GM18520 (cell line): Measurements from ENCODE around the gene SMG7.

Source experiments
- ATAC-seq: cut with Tn5 transposase; IDR thresholded peaks from one replicate; pipeline ENCODE4 v1.9.1; 2021; ENCODE audit not compliant: unreplicated experiment

SMG7 gene

DNA sequence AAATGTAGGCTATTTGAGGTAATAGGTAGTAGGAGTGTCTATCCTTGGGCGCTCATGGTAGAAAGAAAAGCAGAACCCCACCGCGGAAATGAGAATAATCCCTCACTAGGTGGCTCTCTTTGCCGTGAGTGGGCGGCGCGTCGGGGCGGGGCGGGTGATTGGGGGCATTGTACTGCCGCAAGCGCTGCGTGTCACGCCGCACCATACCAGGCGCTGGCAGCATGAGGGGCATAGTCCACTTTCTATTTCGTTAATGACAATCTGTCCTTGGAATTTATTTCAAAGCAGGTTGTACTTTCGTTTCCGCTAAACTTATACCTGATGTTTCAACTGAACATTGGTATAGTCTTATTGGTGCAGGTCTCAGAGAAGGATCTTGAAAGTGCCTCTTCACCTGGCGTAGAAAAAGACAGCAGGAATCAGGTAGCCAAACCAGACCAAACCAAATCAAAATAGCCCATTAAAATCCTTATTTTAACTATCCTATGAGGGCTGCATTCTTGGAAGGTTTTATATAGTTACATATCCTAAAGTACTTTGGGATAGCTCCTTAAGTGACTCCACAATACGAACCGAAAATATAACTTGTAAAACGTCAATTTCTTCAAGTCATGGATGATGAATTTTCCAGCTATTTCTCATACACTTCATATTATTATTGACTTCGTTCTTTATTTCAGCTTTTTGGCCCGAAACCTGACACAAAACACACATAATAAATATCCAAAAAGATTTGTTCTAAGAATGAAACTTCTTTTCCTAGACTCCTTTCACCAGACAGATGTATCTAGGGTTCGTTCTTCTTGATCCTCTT is 1.9 kb upstream of the SMG7 start:
- peak; percentile 26 for ATAC-seq

DNA sequence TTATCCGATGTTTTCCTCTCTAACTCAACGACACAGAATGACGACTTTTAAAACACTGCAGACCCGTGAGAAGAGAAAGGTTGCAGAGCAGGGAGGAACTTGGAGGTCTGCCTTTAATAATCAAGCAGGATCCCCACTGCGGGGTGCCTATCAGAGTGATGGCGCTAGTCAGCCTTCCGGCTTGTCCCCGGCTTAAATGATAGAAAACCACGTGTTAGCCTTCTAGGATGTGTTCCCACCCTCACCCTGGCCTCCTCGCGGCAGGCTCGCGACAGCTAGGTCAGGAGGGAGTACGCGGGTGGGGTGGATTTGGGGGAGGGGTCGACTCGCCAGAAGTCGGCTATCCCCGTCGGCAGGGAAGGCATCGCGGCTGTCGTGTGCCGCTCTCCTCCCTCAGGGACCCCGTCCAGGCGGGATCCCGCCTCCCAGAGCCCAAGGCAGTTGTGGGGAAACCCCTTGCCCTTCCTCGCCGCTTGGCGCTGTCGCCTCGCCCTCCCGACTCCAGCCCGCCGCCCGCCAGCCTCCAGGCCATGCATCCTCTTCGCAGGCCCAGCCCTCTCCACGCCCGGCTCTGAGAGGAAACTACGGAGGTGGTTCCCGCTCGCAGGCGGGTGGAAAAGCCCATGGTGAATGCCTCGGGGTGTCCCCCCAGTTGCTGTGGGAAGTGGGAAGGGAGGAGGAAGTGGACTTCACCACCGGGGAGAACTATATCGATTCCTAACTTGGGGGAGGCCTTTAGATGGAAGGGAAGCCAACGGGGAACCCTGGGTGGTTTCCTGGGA is 1.1 kb upstream of the SMG7 start:
- peak; percentile 24 for ATAC-seq

DNA sequence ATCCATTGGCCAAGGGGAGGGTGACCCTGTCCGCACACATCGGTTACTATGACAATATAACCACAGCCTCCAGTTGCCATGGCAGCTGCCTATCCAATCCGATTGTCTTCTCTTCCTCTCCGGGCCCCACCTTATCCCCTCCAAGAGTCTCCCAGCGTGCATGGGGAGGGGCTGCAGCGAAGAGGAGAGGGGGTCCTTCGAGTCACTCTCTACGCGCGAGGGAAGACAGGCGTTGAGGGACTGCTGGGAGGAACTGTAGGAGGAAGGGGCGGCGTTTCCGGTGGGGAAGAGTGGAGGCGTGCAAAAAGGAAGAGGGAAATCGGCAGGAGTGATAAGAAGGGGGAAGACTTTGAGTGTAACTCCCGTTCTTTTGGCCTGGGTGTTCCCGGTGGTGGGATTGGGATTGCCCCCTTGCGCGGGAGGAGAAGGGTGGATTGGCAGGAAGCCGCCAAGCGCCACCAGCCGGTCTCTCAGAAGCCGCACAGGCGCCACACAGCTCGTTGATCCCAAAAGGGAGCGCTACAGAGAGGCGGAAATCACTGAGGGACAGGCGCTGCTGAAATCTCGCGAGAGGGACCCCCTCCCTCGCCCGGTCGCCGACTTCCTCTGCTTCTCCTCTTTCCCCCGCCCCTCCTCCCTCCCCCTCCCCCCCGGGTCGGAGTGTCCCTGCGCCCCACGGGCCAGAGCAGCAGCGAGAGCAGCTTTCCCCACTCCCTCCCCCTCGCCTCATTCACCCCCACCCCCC is 384 bp upstream of the SMG7 start:
- ATAC-seq: peak; percentile 33

DNA sequence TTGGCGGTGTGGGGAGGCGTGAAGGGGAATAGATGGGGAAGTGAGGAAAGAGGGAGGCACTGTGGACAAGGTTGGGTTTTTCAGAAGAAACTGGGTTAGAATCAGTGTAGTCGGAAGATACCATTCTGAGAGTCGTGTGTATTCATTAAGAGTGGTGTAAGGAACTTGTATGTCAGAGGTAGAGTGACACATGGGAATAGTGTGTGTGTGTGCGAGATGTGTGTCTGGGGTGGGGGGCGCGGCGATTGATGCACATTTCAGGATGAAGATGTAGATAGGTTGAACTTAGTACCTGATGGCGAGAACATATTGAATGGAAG is 878 bp downstream of the SMG7 start:
- ATAC-seq: no peak

DNA sequence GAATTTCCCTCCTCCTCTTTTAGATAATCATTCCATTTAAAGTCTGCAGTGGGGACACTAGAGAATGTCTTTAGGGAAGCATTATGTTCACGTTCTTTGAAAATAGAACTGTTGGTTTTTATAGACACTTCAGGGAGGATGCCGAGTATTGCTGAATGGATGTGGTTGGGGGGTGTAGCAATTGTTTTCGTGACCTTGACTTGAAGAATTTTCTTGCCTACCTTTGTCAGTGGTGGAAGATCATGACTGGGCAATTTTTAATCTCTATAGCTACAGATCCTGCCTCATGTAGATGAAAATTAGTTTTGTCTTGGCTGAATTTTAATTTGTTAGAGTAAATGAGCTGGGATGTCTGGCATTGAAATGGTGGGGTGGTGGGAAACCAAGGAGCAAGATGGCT is 3.8 kb downstream of the SMG7 start:
- no peak for ATAC-seq

DNA sequence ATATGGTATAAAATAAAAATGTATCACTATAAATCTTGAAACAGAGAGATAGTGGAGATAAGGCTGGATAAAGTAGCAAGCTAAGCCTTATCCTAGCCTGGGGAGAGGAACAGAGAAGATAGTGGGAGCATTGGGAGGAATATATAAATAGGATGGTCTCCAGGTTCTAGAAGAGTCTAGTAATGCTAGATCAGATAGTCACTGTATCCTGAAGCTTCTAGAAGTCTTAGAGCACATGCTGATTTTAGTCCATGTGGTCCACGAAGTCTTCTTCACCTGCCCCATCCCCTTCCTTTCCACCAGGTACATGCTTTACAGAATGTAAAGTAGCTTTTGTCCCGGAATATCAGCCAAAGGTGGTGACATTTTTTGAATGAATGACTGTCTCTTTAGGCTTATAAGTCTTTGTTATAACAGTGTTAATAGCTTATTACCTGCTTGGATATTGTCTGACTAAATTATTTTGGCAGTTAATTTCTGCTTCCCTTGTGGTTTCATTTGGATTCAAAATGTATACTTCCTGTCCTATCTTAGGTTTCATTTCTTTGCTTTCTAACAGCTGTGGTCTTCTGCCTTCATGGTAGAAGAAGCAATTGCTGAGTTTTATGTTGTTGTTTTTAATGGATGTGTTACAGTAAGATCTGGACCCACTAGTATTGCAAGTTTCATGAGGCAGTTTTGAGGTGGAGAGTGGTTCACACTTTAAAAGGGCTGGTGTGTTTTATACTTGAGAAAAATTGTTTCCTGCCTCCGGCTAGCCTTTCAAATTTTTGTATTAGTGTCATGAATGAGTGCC is 5.9 kb downstream of the SMG7 start:
- ATAC-seq: no peak

DNA sequence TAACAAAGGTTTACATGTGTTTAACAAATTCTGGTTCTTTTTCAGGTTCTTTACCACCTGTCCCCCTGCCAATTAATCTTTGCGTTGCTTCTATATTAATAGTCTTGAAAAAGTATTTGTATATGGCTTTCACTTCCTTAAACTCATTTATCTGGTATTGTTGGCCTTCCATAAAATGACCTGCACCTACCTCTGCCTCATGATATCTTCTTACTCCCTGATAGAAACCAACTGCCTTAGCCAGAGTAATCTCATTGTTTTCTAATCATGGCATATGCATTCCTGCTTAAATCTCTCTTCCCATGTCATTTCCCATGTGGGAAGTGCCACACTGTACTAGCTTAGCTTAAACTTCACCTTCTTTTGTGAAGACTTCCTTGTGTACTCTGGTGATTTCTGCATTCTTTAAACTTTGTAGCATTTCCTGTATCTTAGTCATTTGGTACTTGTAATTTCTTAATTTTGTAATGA is 8.7 kb downstream of the SMG7 start:
- peak; percentile 39 for ATAC-seq

DNA sequence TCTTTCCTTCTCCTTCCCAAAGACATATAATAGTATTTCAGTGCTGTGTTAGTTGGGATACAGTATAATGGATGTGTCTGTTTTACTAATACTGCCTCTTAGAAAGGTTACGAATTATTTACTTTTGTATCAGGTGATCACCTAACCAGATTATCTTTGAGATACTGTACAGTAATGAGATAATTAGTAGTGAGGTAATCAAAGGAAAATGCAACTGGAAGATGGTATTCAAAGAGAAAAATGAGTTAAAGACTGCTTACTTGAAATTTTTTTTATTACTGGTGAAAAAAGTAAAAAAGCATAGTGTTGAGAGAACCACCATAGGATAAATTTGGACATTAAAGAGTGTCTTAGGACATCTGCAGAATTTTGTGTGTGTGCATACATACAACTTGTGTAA is 10.9 kb downstream of the SMG7 start:
- no peak for ATAC-seq

DNA sequence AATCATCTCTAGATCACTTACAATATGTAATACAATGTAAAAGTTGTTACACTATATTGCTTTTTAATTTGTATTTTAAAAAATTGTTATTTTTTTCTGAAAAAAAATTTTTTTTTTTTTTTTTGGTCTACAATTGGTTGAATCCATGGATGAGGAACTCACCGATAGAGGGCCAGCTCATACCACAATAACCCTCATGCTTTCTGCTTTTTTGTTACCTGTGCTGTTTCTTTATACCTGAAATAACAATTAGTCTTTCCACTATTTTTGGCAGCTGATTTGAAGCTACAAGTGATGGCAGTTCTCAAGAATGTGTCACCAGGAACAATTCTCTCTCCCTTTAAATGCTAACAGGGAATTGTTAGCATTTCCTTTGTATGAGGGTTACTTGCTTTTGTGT is 12.0 kb downstream of the SMG7 start:
- no peak for ATAC-seq

DNA sequence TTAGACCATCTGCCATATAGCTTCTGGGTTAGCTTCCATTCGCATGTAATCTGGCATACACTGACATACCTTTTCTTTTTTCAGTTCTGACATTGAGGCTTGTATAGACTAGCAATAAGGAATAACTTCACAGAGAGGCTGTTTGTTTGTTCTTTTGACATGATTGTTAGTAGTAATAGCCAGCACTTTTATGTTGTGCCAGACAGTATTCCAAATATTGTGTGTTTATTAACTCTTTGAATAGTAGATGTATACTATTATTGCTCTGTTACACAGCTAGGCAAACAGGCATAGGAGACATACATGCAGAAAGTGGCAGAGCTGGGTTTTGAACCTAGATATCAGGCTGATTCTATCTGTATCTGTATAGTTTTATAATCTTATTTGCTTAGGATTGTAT is 12.6 kb downstream of the SMG7 start:
- ATAC-seq: no peak

DNA sequence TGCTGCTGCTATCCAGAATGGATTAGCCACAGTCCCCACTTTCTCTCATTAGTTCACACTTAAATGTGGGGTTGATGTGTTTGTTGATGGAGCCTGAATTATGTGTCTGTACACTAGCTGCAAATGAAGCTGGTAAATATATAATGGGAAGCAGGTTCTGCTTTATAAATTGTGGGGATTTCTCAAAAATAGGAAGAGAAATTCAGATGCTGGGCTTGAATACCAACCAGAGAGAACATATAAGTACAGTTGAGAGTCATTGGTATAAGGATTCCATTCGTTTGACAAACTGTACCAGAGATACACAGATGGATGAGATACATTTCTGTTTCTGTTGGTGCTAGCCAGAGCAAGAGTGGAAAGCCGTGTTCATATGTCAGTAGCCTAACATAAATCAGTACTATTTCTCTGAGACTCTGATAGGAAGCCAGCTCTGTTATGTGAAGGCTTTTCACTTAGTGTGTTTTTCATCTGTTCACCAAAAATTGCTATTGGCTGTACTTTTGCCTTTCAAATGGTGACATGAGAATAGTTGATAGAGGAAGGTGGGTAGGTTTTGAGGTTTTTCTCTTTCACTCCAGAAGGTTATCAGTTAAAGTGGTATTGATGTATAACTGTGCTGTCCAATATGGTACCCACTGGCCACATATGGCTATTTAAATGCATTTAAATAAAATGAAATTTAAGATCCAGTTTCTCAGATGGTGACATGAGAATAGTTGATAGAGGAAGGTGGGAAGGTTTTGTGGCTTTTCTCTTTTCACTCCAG is 15.6 kb downstream of the SMG7 start:
- no peak for ATAC-seq

DNA sequence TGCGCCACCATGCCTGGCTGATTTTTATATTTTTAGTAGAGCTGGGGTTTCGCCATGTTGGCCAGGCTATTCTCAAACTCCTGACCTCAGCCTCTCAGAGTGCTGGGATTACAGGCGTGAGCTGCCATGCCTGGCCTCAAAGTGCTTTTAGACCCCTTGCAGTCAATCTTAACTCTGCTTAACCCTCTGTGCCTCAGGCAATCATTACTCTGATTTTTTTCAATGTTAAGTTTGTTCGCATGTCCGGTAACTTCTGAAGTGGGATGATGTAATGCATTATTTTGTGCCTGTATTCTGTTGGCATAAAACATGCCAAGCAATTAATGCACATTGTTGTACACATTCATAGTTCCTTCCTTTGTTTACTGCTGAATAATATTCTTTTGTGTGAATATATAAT is 18.6 kb downstream of the SMG7 start:
- ATAC-seq: no peak

DNA sequence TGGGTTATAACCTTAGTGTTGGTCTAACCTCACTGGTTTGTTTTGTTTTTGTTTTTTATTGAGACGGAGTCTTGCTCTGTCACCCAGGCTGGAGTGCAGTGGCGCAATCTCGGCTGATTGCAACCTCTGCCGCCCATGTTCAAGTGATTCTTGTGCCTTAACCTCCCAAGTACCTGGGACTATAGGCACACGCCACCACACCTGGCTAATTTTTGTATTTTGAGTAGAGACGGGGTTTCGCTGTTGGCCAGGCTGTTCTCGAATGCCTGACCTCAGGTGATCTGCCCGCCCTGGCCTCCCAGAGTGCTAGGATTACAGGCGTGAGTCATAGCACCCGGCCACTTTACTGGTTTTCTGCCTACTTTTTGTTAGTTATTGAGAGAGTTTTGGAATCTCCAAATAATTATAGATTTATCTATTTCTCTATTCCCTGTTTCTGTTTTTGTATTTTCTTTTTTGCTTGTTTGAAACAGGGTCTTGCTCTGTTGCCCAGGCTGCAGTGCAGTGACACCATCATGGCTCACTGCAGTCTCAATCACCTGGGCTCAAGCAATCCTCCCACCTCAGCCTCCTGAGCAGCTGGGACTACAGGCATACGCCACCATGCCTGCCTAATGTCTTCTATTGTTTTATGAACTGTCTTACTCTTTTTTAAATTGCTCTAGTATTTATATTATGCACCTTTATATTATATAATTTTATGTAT is 21.4 kb downstream of the SMG7 start:
- no peak for ATAC-seq

DNA sequence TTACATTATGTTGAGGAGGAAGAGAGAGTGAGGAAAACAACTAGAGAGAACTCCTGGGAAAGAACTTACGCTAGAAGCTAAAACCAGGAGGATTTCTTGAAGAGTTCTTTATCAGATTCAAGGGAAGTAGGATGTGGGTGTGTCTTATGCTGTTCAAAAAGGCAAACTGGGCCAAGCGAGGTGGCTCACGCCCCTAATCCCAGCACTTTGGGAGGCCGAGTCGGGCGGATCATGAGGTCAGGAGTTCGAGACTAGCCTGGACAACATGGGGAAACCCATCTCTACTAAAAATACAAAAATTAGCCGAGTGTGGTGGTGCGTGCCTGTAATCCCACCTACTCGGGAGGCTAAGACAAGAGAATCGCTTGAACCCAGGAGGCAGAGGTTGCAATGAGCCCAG is 23.1 kb downstream of the SMG7 start:
- no peak for ATAC-seq

DNA sequence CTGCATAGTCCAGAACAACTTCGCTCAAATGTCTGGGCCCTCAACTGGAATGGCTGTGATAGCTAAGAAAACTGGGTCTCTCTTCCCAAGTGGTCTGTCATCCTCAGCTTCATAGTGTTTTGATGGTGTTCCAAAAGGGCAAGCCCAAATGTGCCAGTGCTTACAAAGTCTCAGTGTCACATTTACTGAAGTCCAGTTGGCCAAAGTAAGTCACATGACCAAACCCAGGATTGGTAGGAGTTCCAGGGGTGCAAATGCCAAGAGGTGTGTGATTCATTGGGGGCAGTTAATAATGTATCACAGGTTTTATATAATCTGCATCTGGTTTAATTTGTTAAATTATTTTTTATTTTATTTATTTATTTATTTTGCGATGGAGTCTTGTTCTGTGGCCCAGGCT is 24.9 kb downstream of the SMG7 start:
- no peak for ATAC-seq

DNA sequence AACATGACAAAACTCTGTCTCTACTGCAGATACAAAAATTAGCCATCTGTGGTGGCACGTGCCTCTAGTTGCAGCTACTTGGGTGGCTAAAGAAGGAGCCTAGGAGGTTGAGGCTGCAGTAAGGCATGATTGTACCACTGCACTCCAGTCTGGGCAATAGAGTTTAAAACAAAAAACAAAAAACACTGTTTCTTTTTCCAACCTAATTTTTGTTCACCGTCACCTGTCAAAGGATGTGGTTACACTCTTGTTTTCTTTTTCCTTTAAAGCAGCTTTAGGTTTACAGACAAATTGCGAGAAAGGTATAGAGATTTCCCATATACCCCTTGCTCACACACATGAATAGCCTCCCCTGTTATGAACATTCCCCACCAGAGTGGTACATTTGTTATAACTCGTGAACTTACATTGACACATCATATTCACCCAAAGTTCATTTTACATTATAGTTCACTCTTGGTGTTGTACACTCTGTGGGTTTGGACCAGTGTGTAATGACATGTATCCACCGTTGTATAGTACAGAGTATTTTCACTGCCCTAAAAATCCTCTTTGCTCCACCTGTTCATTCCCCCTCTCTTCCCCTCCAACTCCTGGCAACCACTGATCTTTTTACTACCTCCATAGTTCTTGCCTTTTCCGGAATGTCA is 26.2 kb downstream of the SMG7 start:
- ATAC-seq: no peak

DNA sequence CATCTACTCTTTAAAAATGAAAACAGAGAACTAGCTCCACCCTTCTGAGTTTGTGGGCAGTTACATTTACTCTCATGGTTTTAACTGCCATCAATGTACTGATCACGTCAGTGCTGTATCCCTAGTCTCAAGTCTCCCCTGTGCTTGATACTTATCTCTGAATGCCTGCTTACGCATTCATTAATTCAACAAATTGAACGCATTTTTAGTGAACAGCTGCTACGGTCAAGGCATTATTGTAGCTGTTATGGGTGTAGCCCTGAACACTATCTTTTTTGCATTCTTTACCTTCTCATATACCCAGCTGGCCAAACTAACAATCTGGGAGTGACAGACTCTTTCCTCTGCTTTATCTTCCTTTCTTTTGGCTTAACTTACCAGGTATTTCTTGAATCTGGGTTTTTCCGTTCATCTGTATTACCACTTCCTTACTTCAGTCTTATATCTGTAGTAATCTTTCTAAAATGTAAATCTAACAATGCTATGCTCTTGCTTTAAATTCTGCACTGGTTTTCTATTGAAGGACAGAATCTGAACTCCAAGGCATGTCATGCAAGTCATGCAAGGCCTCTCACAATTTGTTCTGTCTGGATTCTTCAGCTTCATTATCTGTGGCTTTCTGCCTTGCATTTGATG is 33.3 kb downstream of the SMG7 start:
- no peak for ATAC-seq

DNA sequence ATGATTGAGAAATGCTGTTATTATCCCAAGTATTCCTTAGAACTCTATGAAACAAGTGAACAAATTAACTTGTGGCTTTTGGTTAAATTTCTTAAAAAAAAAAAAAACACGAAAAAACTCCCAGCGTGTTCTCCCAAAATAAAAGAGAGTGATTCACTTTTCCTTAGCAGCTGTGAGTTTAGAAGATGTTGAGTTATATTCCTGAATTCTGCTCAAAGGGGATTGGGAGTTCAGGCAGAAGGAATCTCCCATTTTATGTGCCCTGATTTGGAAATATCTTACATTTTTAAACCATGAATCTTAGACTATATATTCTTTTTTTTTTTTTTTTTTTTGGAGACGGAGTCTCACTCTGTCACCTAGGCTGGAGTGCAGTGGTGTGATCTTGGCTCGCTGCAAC is 34.3 kb downstream of the SMG7 start:
- ATAC-seq: no peak

DNA sequence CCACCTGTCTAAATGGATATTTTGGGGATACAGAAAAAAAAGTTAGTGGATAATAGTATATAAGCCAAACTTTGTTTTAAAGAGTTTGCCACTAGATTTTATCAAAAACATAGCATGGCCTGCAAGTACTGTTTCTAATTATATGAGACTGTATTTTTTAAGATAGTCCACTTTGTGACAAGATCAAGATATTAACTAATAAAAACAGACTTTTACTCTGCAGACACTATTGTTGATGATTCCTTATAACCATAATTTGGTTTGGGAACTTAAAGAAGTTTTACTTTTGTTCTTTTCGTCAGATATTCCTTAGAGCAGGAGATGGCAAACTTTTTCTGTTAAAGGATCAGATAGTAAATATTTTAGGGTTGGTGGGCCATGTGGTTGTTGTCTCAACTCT is 36.4 kb downstream of the SMG7 start:
- ATAC-seq: no peak
